ENCODE data around the gene SEMA6B. TPM values are rescaled to one million over a fixed set of nuclear protein-coding genes. Genes with fewer than 3 reads are reported as not detected.

Gene SEMA6B
- total and polyA plus RNA-seq, 8 donors: 2.1 to 24.7 (median 3.3) TPM

DNA sequence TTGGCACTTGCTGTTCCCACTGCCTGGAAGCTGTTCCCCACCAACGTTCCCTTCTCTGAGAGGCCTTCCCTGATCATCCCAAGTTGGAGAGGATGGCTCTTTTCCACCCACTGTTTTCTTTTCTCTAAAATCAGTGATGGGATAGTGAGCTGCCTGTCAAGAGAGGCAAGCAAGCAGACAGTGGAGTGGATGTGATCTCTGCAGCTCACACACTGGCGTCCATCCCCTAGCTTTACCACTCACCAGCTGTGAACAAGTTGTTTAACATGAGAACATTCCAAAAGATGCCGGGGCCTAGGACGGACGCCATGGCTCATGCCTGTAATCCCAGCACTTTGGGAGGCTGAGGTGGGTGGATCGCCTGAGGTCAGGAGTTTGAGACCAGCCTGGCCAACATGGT lies 28.0 kb upstream of the SEMA6B start:
- Histone ChIP-seq H3K4me1 (peaks cover 7 to 12% of the 10 kb centered on the region in 2 donors), H3K36me3 (no peaks in the 10 kb centered on the region), H3K27ac (no peak overlapping the region), H3K4me3 (no peak overlapping the region), H3K27me3 (peaks cover 31 to 88% of the 10 kb centered on the region in 2 donors), H3K9me3 (no peaks in the 10 kb centered on the region)
- no peak for DNase-seq
- TF ChIP-seq, protein P1, sequence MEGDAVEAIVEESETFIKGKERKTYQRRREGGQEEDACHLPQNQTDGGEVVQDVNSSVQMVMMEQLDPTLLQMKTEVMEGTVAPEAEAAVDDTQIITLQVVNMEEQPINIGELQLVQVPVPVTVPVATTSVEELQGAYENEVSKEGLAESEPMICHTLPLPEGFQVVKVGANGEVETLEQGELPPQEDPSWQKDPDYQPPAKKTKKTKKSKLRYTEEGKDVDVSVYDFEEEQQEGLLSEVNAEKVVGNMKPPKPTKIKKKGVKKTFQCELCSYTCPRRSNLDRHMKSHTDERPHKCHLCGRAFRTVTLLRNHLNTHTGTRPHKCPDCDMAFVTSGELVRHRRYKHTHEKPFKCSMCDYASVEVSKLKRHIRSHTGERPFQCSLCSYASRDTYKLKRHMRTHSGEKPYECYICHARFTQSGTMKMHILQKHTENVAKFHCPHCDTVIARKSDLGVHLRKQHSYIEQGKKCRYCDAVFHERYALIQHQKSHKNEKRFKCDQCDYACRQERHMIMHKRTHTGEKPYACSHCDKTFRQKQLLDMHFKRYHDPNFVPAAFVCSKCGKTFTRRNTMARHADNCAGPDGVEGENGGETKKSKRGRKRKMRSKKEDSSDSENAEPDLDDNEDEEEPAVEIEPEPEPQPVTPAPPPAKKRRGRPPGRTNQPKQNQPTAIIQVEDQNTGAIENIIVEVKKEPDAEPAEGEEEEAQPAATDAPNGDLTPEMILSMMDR (IDR thresholded peaks at IDR 0.05): no peak
- no peak for ATAC-seq
- intact Hi-C loops (cut with DNase I): no loop called here

DNA sequence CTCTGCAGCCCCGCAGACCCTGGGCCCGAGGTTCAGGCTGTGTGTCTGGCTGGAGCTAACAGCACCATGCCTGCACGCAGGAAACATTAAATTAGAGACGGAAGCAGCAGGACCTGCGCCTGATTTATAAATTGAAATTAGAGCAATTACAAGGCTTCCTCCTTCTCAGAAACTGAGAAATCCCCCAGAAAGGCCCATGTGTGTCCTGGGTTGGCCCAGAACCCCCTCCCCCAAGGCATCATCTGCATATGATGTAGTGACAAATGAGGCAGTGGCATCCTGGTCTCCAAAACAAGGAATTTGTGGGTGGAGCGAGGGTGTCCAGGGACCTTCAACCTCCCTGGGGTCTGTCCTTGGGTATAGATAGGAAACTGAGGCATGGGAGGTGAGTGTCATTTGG lies 27.2 kb upstream of the SEMA6B start:
- TF ChIP-seq, protein P1 (IDR thresholded peaks at IDR 0.05): no peak
- peaks cover 7 to 12% of the 10 kb centered on the region in 2 donors for H3K4me1 ChIP-seq
- H3K36me3 ChIP-seq: no peaks in the 10 kb centered on the region
- intact Hi-C loops (cut with DNase I): no loop called here
- no peak for DNase-seq
- no peaks in the 10 kb centered on the region for H3K9me3 ChIP-seq
- H3K4me3 ChIP-seq: no peak overlapping the region
- H3K27ac ChIP-seq: no peak overlapping the region
- H3K27me3 ChIP-seq: peaks cover 37 to 88% of the 10 kb centered on the region in 2 donors
- no peak for ATAC-seq

DNA sequence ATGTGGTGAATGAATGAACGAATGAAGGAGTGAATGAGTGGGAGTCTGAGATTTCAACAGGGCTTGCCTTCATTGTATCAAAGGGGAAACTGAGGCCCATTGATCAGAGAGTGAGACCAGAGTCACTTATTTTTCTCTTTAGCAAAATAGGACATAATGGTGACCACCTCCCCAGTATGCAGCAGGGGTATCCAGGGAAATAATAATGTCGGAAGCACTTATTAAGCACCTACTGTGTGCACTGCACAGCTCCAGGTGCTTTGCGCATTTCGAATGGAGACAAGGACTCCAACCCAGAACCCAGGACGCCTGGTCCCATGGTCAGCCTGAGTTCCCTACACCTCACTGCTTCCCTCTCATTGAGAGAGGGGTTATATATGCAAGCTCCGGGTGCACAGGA lies 26.8 kb upstream of the SEMA6B start:
- Histone ChIP-seq H3K27ac (no peak overlapping the region), H3K4me1 (peaks cover 7 to 12% of the 10 kb centered on the region in 2 donors), H3K4me3 (no peak overlapping the region), H3K27me3 (peaks cover 38 to 86% of the 10 kb centered on the region in 2 donors), H3K36me3 (no peaks in the 10 kb centered on the region), H3K9me3 (no peaks in the 10 kb centered on the region)
- ATAC-seq (no peak), DNase-seq (no peak)
- TF ChIP-seq, protein P1 (IDR thresholded peaks at IDR 0.05): no peak
- intact Hi-C loops (cut with DNase I): no loop called here

DNA sequence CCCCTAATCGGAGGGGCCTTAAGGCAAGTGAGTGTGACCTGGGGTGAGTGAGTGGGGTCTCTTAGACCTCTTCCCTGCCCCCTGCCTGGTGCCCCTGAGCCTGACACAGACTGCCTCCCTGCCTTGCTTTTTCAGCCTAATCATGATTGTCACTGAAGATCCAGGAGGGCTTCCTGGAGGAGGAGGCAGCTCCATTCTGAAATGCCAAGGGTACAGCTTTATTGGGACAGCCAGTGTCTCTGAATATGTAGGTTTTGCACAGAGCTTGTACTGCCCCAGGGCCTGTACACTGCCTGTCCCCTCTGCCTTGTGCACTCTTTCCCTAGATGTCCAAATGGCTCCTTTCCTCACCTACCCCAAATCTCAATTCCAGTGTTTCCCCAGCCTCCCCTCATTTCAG lies 26.1 kb upstream of the SEMA6B start:
- no peak overlapping the region for H3K27ac ChIP-seq
- DNase-seq: no peak
- peaks cover 41 to 86% of the 10 kb centered on the region in 2 donors for H3K27me3 ChIP-seq
- no peaks in the 10 kb centered on the region for H3K9me3 ChIP-seq
- intact Hi-C loops (cut with DNase I): no loop called here
- H3K36me3 ChIP-seq: no peaks in the 10 kb centered on the region
- ATAC-seq: no peak
- no peak overlapping the region for H3K4me3 ChIP-seq
- peaks cover 7 to 12% of the 10 kb centered on the region in 2 donors for H3K4me1 ChIP-seq
- TF ChIP-seq, protein P1 (IDR thresholded peaks at IDR 0.05): no peak

DNA sequence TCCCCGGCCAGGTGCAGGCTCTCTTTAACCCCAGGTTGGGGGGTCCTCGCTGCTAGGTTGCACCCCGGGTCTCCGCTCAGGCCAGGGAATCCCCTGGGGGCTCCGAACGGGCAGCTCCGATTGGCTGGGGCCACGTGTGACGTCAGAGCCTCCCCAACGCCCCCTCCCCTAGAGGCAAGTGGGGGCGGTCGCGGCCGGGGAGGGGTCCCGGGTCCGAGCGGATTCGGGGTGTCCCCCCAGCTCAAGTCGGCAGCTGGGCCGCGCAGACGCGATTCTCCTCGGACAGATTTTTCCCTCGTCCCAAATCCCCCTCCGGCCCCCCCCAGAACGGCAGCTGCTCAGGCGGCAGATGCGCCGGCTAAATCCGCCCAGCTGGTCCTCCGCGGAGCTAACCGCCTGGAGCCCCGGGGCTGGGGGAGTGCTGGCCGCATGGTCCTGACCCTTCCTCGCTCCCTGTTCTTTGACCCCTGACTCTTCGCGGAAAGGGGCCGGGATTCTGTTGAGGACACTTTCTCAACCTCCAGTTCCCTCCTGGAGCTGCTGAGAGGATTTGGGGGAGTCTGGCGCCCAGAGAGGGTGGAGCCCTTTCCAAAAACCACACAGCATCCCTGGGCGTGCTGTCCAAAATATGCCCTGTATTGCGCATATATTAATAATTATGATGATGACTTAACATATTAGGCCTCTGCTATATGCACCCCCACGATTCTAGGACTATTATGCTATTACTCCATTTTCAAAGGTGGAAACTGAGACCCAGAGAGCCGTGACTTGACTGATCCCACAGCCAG lies 25.4 kb upstream of the SEMA6B start:
- TF ChIP-seq, protein P1 (IDR thresholded peaks at IDR 0.05): no peak
- Histone ChIP-seq H3K27me3 (peaks cover 47 to 86% of the 10 kb centered on the region in 2 donors), H3K36me3 (no peaks in the 10 kb centered on the region), H3K27ac (no peak overlapping the region), H3K9me3 (no peaks in the 10 kb centered on the region), H3K4me3 (peak overlapping the region in 1 of 2 donors; percentile 7), H3K4me1 (peaks cover 7 to 12% of the 10 kb centered on the region in 2 donors)
- ATAC-seq (no peak), DNase-seq (no peak)
- intact Hi-C loops (cut with DNase I): no loop called here
